ENCODE results near the gene NSUN2. TPM values are rescaled to one million over a fixed set of nuclear protein-coding genes. Genes with fewer than 3 reads are reported as not detected.
A peak's percentile ranks its signal among the peaks of the same experiment; 100 is the strongest.

The NSUN2 gene
- total RNA-seq, 3 donors from 2014 or later (not counting 1 experiment from before 2014, with no cell fraction given): 61.3 to 87.4 (median 81.4) TPM

DNA sequence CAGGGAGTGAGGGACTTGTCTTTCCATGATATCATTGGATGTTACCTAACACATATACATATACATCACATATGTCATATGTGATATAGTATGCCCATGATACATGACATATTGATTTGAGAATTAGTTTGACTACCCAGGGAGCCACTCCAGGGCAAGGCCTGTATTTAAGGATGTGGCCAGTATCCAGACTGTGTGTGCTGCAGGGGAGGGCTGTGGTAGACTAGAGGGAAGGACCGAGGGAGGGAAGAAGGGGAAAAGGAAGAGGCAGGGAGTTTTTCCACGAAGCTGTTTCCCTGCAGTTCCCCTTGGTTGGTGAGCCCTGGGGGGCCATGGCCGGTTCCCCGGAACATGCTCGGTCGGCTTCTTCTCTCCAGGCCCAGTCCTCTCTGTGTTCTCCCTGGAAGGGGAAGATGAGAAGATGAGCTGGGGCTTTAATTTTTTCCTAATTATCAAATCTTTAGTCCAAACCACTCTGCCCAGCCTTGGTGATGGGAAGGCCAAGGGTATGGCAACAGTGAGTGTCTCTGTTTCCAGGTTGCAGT is 48.7 kb downstream of the NSUN2 start:
- intact Hi-C loops (cut with micrococcal nuclease): no loop called here
- Mint-ChIP-seq H3K4me1 (no peaks in the 10 kb centered on the region), H3K36me3 (no peaks in the 10 kb centered on the region), H3K27ac (no peak overlapping the region), H3K4me3 (peak overlapping the region; percentile 61), H3K9me3 (no peaks in the 10 kb centered on the region), H3K27me3 (ENCODE audit: low read depth in 2 of 2) (peaks cover 27 to 60% of the 10 kb centered on the region in 2 donors)
- ATAC-seq (no peak), DNase-seq (no peak)
- H3K9me3 ChIP-seq (ENCODE audit: control insufficient read depth, insufficient read depth, low read length): no peaks in the 10 kb centered on the region
- no peak overlapping the region for H3K27ac ChIP-seq (ENCODE audit: low read length)
- no peak overlapping the region for H3K4me3 ChIP-seq (ENCODE audit: low read length)
- TF ChIP-seq, protein P1, sequence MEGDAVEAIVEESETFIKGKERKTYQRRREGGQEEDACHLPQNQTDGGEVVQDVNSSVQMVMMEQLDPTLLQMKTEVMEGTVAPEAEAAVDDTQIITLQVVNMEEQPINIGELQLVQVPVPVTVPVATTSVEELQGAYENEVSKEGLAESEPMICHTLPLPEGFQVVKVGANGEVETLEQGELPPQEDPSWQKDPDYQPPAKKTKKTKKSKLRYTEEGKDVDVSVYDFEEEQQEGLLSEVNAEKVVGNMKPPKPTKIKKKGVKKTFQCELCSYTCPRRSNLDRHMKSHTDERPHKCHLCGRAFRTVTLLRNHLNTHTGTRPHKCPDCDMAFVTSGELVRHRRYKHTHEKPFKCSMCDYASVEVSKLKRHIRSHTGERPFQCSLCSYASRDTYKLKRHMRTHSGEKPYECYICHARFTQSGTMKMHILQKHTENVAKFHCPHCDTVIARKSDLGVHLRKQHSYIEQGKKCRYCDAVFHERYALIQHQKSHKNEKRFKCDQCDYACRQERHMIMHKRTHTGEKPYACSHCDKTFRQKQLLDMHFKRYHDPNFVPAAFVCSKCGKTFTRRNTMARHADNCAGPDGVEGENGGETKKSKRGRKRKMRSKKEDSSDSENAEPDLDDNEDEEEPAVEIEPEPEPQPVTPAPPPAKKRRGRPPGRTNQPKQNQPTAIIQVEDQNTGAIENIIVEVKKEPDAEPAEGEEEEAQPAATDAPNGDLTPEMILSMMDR (IDR thresholded peaks at IDR 0.05): no peak
- H3K36me3 ChIP-seq (ENCODE audit: control insufficient read depth, insufficient read depth, low read length): no peaks in the 10 kb centered on the region
- peaks cover 3% of the 10 kb centered on the region for H3K4me1 ChIP-seq (ENCODE audit: control insufficient read depth, insufficient read depth, low read length)
- peaks cover 10% of the 10 kb centered on the region for H3K27me3 ChIP-seq (ENCODE audit: control insufficient read depth, insufficient read depth, low read length)
- 72% methylated on average over 6 of the region's 6 CpGs for WGBS (ENCODE audit: insufficient coverage)

DNA sequence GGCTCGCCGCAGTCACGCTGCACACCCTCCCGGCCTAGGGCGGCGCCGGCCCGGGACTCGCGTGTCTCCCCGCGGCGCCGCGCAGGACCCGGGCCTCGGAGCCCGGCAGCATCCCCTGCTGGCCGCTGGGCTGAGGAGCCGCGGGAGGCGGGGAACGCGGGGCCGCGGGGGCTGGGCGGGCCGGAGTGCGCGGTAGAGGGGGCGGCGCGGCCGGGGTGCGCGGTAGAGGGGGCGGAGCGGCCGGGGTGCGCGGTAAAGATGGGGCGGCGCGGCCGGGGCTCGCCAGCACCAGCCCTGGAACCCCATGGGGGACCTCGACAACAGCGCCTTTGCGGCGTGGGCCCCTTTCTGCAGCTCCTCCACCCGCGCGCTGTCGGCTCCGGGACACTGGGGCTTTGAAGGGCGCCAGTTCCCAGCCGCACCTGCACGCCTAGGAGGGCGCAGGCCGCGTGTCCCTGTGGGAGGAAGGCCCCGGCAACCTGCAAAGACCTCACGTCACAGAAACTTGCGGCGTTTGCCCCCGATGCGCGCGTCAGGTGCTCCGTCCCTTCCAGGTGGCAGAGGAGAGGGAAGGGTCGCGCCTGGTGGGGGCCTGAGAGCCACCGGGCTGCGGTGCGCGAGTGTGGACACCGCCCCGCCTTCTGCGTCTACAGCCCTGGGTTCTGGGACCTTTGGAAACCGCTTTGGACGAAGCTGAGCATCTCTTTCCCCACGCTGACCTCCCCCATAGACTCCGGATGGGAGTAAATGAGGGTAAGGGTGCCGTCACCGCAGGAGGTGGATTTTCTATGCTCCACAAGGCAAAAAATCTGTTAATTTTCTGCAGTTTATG is 49.6 kb downstream of the NSUN2 start:
- Mint-ChIP-seq H3K36me3 (no peaks in the 10 kb centered on the region), H3K27me3 (ENCODE audit: low read depth in 2 of 2) (peaks cover 27 to 60% of the 10 kb centered on the region in 2 donors), H3K4me3 (no peak overlapping the region), H3K4me1 (no peaks in the 10 kb centered on the region), H3K27ac (no peak overlapping the region), H3K9me3 (no peaks in the 10 kb centered on the region)
- Histone ChIP-seq H3K27ac (ENCODE audit: low read length) (no peak overlapping the region), H3K27me3 (ENCODE audit: control insufficient read depth, insufficient read depth, low read length) (peaks cover 10% of the 10 kb centered on the region), H3K4me1 (ENCODE audit: control insufficient read depth, insufficient read depth, low read length) (peaks cover 3% of the 10 kb centered on the region), H3K4me3 (ENCODE audit: low read length) (no peak overlapping the region), H3K9me3 (ENCODE audit: control insufficient read depth, insufficient read depth, low read length) (no peaks in the 10 kb centered on the region), H3K36me3 (ENCODE audit: control insufficient read depth, insufficient read depth, low read length) (no peaks in the 10 kb centered on the region)
- TF ChIP-seq, protein P1 (IDR thresholded peaks at IDR 0.05): no peak
- intact Hi-C loops (cut with micrococcal nuclease): no loop called here
- WGBS (ENCODE audit: insufficient coverage): 7% methylated on average over 83 of the region's 85 CpGs
- peak in 1 of 2 donors; percentile 36 for DNase-seq
- ATAC-seq: peak; percentile 45 to 89 (median 69)

DNA sequence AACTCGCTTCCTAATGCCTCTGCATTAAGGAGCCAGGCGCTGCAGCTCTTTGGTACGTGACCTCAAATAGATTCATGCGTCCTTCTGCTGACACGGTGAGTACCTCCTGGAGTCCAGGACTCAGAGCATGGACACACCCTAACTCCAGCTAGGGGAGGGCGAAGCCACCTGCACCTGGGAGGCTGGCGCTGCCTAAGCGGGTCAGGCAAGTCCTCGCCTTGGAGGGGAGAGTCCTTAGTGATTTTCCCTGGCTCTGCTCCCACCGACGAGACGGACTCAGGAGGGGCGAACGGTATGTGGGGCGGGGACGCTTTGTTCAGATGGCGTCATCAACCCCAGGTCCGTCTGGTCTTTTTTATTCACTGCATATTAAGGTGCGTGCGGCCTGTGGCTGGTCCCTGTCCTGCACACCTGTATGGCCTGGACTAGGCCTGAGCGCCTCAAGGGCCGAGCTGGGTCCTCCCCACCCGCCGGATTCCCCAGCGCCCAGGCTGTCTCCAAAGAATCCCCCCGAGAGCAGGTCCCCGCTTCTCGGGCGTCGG is 50.3 kb downstream of the NSUN2 start:
- Histone ChIP-seq H3K4me1 (ENCODE audit: control insufficient read depth, insufficient read depth, low read length) (peaks cover 3% of the 10 kb centered on the region), H3K4me3 (ENCODE audit: low read length) (no peak overlapping the region), H3K27ac (ENCODE audit: low read length) (no peak overlapping the region), H3K27me3 (ENCODE audit: control insufficient read depth, insufficient read depth, low read length) (peaks cover 10% of the 10 kb centered on the region), H3K9me3 (ENCODE audit: control insufficient read depth, insufficient read depth, low read length) (no peaks in the 10 kb centered on the region), H3K36me3 (ENCODE audit: control insufficient read depth, insufficient read depth, low read length) (no peaks in the 10 kb centered on the region)
- TF ChIP-seq, protein P1 (IDR thresholded peaks at IDR 0.05): no peak
- no peaks in the 10 kb centered on the region for H3K36me3 Mint-ChIP-seq
- H3K27me3 Mint-ChIP-seq (ENCODE audit: low read depth in 2 of 2): peaks cover 27 to 60% of the 10 kb centered on the region in 2 donors
- DNase-seq (no peak), ATAC-seq (no peak)
- no peak overlapping the region for H3K27ac Mint-ChIP-seq
- intact Hi-C loops (cut with micrococcal nuclease): no loop called here
- no peaks in the 10 kb centered on the region for H3K9me3 Mint-ChIP-seq
- no peak overlapping the region for H3K4me3 Mint-ChIP-seq
- WGBS (ENCODE audit: insufficient coverage): 59% methylated on average over 30 of the region's 30 CpGs
- no peaks in the 10 kb centered on the region for H3K4me1 Mint-ChIP-seq
